ENCODE results near the gene TRMT61A. TPM values are rescaled to one million over a fixed set of nuclear protein-coding genes. Genes with fewer than 3 reads are reported as not detected.
A peak's percentile ranks its signal among the peaks of the same experiment; 100 is the strongest.

Gene TRMT61A
- total and polyA plus RNA-seq, 2 of the 13 experiments (the other 11 are each of a cell fraction or from before 2014, with no cell fraction given) = 6.5 to 13.6 TPM

DNA sequence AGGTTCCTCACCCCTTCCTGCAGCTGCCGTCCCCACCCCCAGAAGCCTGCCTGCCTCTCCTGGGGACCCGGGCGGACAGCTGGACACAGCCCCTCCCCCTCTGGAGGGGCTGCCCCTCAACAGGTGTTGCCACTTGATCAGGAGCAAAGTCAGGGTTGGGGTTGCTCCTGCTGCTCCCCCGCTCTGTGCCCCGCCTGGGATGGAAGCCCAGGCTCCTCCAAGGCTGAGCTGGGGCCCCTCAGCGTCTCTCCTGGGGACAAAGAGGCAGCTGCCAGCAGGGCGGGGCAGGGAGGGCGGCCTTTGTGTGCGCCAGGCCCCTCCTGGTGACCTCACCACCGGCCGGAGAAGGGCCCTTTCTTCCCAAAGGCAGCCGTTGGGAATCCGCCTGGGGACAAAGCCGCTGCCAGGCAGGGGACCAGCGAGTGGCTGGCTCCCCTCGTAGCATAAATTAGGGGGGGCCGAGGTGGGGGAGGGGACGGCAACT, 13.7 kb downstream of the TRMT61A start (continued):
- no peak for TF ChIP-seq ZNF768 (CRISPR knock-in tag; IDR thresholded peaks at IDR 0.05)
- TF ChIP-seq YY1 (IDR thresholded peaks at IDR 0.05; ENCODE audit: insufficient read depth, insufficient replicate concordance, low read depth, low read length) = no peak
- no peak for TF ChIP-seq SMAD9 (CRISPR knock-in tag; IDR thresholded peaks at IDR 0.05)
- no peak for TF ChIP-seq POLR2G (IDR thresholded peaks at IDR 0.05; ENCODE audit: low read depth, low read length)
- no peak for TF ChIP-seq ZNF83 (CRISPR knock-in tag; IDR thresholded peaks at IDR 0.05; ENCODE audit: borderline replicate concordance)
- TF ChIP-seq ZBTB4 (CRISPR knock-in tag; IDR thresholded peaks at IDR 0.05; ENCODE audit: borderline replicate concordance) = no peak
- TF ChIP-seq, protein P1, sequence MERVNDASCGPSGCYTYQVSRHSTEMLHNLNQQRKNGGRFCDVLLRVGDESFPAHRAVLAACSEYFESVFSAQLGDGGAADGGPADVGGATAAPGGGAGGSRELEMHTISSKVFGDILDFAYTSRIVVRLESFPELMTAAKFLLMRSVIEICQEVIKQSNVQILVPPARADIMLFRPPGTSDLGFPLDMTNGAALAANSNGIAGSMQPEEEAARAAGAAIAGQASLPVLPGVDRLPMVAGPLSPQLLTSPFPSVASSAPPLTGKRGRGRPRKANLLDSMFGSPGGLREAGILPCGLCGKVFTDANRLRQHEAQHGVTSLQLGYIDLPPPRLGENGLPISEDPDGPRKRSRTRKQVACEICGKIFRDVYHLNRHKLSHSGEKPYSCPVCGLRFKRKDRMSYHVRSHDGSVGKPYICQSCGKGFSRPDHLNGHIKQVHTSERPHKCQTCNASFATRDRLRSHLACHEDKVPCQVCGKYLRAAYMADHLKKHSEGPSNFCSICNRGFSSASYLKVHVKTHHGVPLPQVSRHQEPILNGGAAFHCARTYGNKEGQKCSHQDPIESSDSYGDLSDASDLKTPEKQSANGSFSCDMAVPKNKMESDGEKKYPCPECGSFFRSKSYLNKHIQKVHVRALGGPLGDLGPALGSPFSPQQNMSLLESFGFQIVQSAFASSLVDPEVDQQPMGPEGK (CRISPR knock-in tag; IDR thresholded peaks at IDR 0.05) = 0 out of 2 replicates have a peak, but pooled peaks have one; percentile 14
- TF ChIP-seq GATA4 (IDR thresholded peaks at IDR 0.05; ENCODE audit: borderline replicate concordance, low read depth) = no peak
- peak; percentile 23 for TF ChIP-seq AGO1 (IDR thresholded peaks at IDR 0.05; ENCODE audit: low read depth, low read length, poor library complexity, severe bottlenecking)
- no peak for TF ChIP-seq ZNF761 (CRISPR knock-in tag; conservative IDR thresholded peaks at IDR 0.05)
- no peak for TF ChIP-seq ZSCAN30 (CRISPR knock-in tag; IDR thresholded peaks at IDR 0.05)
- TF ChIP-seq SOX5 (CRISPR knock-in tag; IDR thresholded peaks at IDR 0.05; ENCODE audit: borderline replicate concordance) = peak; percentile 48; the same call in 1 of the 2 replicates
- TF ChIP-seq RBFOX2 (IDR thresholded peaks at IDR 0.05; ENCODE audit: low read depth, low read length) = 0 out of 2 replicates have a peak, but pooled peaks have one; percentile 22
- TF ChIP-seq SOX13 (IDR thresholded peaks at IDR 0.05) = no peak
- peak in 1 of 2 experiments; percentile 57; a peak in 2 of 4 replicates for TF ChIP-seq SOX13 (CRISPR knock-in tag; conservative IDR thresholded peaks at IDR 0.05 in 1 of 2, IDR thresholded peaks at IDR 0.05 in 1 of 2)
- TF ChIP-seq ZBTB33 (CRISPR knock-in tag; IDR thresholded peaks at IDR 0.05) = peak; percentile 31; the same call in 1 of the 2 replicates
- peak; percentile 28 for TF ChIP-seq HNRNPLL (IDR thresholded peaks at IDR 0.05; ENCODE audit: low read depth, low read length, poor library complexity, severe bottlenecking)
- TF ChIP-seq ZNF639 (CRISPR knock-in tag; conservative IDR thresholded peaks at IDR 0.05) = no peak
- TF ChIP-seq PAF1 (CRISPR knock-in tag; IDR thresholded peaks at IDR 0.05) = no peak
- 0 out of 2 replicates have a peak, but pooled peaks have one; percentile 36 for TF ChIP-seq KDM2A (CRISPR knock-in tag; IDR thresholded peaks at IDR 0.05; ENCODE audit: borderline replicate concordance, low read depth)
- TF ChIP-seq ZNF468 (CRISPR knock-in tag; IDR thresholded peaks at IDR 0.05) = no peak
